ENCODE results near the gene MOB3B. TPM values are rescaled to one million over a fixed set of nuclear protein-coding genes. Genes with fewer than 3 reads are reported as not detected.

MOB3B gene
- polyA plus RNA-seq, 1 experiment: 0.38 TPM

GRCh38 chr9:27384262-27385014 is 145.2 kb downstream of the MOB3B start:
- Histone ChIP-seq H3K9me3 (ENCODE audit: control insufficient read depth, insufficient read depth, low read length) (no peaks in the 10 kb centered on the region), H3K4me3 (ENCODE audit: low read depth, low read length) (no peak overlapping the region), H3K27me3 (ENCODE audit: control insufficient read depth, insufficient read depth, low read length) (no peaks in the 10 kb centered on the region), H3K27ac (ENCODE audit: low read depth, low read length) (no peak overlapping the region)
- no peak for DNase-seq (ENCODE audit: low read depth, low spot score)
- no peak for TF ChIP-seq CTCF (IDR thresholded peaks at IDR 0.05; ENCODE audit: low read depth, low read length)
- ChIA-PET CTCF (interaction anchor here (0.6 kb wide), 1 partner anchor 45 kb away, joined by 3 read pairs; no protein-coding TSS in a partner anchor), POLR2A (no interaction called here)

- H3K27ac ChIP-seq (ENCODE audit: low read depth, low read length): no peak overlapping the region
- H3K27me3 ChIP-seq (ENCODE audit: control insufficient read depth, insufficient read depth, low read length): peaks cover 4% of the 10 kb centered on the region
- TF ChIP-seq CTCF (IDR thresholded peaks at IDR 0.05; ENCODE audit: low read depth, low read length): no peak
- H3K9me3 ChIP-seq (ENCODE audit: control insufficient read depth, insufficient read depth, low read length): no peaks in the 10 kb centered on the region
- DNase-seq (ENCODE audit: low read depth, low spot score): no peak
- POLR2A ChIA-PET: no interaction called here
- no peak overlapping the region for H3K4me3 ChIP-seq (ENCODE audit: low read depth, low read length)
- CTCF ChIA-PET: no interaction called here
These were observed 146.1 kb downstream of the MOB3B start for GRCh38 chr9:27383524-27383923.

GRCh38 chr9:27382975-27383374 is 146.6 kb downstream of the MOB3B start:
- Histone ChIP-seq H3K4me3 (ENCODE audit: low read depth, low read length) (no peak overlapping the region), H3K9me3 (ENCODE audit: control insufficient read depth, insufficient read depth, low read length) (no peaks in the 10 kb centered on the region), H3K27me3 (ENCODE audit: control insufficient read depth, insufficient read depth, low read length) (peaks cover 4% of the 10 kb centered on the region), H3K27ac (ENCODE audit: low read depth, low read length) (no peak overlapping the region)
- CTCF ChIA-PET: no interaction called here
- no peak for TF ChIP-seq CTCF (IDR thresholded peaks at IDR 0.05; ENCODE audit: low read depth, low read length)
- DNase-seq (ENCODE audit: low read depth, low spot score): no peak
- POLR2A ChIA-PET: no interaction called here

GRCh38 chr9:27382308-27382707 is 147.3 kb downstream of the MOB3B start:
- CTCF ChIA-PET: no interaction called here
- TF ChIP-seq CTCF (IDR thresholded peaks at IDR 0.05; ENCODE audit: low read depth, low read length): no peak
- no peak for DNase-seq (ENCODE audit: low read depth, low spot score)
- POLR2A ChIA-PET: no interaction called here
- no peaks in the 10 kb centered on the region for H3K9me3 ChIP-seq (ENCODE audit: control insufficient read depth, insufficient read depth, low read length)
- no peak overlapping the region for H3K4me3 ChIP-seq (ENCODE audit: low read depth, low read length)
- peaks cover 4% of the 10 kb centered on the region for H3K27me3 ChIP-seq (ENCODE audit: control insufficient read depth, insufficient read depth, low read length)
- no peak overlapping the region for H3K27ac ChIP-seq (ENCODE audit: low read depth, low read length)

GRCh38 chr9:27379311-27380251 is 150.0 kb downstream of the MOB3B start:
- TF ChIP-seq CTCF (IDR thresholded peaks at IDR 0.05; ENCODE audit: low read depth, low read length): no peak
- ChIA-PET POLR2A (no interaction called here), CTCF (interaction anchor here (0.5 to 0.7 kb wide), 2 partner anchors 10 to 93 kb away, joined by 4 read pairs; no protein-coding TSS in a partner anchor)
- no peaks in the 10 kb centered on the region for H3K9me3 ChIP-seq (ENCODE audit: control insufficient read depth, insufficient read depth, low read length)
- H3K27me3 ChIP-seq (ENCODE audit: control insufficient read depth, insufficient read depth, low read length): peaks cover 4% of the 10 kb centered on the region
- H3K4me3 ChIP-seq (ENCODE audit: low read depth, low read length): no peak overlapping the region
- DNase-seq (ENCODE audit: low read depth, low spot score): no peak
- H3K27ac ChIP-seq (ENCODE audit: low read depth, low read length): no peak overlapping the region
